Ectodermal cell (in vitro differentiated cells): ENCODE measurements around the gene UBE2S.

Experiments
- H3K27ac ChIP-seq: 2 replicates; pipeline ENCODE4 v1.7.0; 2013; ENCODE audit warnings: mild to moderate bottlenecking, low read depth, low read length; ENCODE audit not compliant: insufficient read depth, poor library complexity, severe bottlenecking
- H3K27me3 ChIP-seq: 2 replicates; pipeline ENCODE4 v1.7.0; 2013; ENCODE audit warnings: mild to moderate bottlenecking, low read length; ENCODE audit not compliant: insufficient read depth, control insufficient read depth, poor library complexity, severe bottlenecking
- H3K36me3 ChIP-seq: one replicate; pipeline ENCODE4 v1.7.0; 2013; ENCODE audit warnings: low read length; ENCODE audit not compliant: control insufficient read depth, insufficient read depth
- H3K4me1 ChIP-seq: one replicate; pipeline ENCODE4 v1.7.0; 2013; ENCODE audit warnings: low read length; ENCODE audit not compliant: control insufficient read depth, insufficient read depth
- H3K4me3 ChIP-seq: 2 replicates; pipeline ENCODE4 v1.7.0; 2013; ENCODE audit warnings: low read depth, low read length, control low read depth; ENCODE audit not compliant: insufficient read depth
- H3K9me3 ChIP-seq: 2 replicates; pipeline ENCODE4 v1.7.0; 2013; ENCODE audit warnings: mild to moderate bottlenecking, low read length, moderate library complexity; ENCODE audit not compliant: control insufficient read depth
- WGBS, 2 experiments: methylation state at CpG; one replicate each; pipeline ENCODE4 v1.1.7; 2013; ENCODE audit warnings: missing lambda C conversion rate in 2 of 2; 5-methylcytosine and 5-hydroxymethylcytosine counted together

Gene UBE2S

GRCh38 chr19:55384131-55384919 lies 23.3 kb downstream of the UBE2S start, which contains the start of gene TMEM238:
TMEM238 (minus strand) TSS chr19:55384292; CDS start chr19:55384259, 33 bp downstream.
- WGBS, 2 experiments: 35 to 38% methylated on average over 72 of the region's 72 CpGs
- Histone ChIP-seq H3K27ac (peak within 1 kb of the TSS; percentile 31), H3K36me3 (peaks cover 25% of the 10 kb centered on the region), H3K4me3 (peak within 1 kb of the TSS; percentile 83), H3K9me3 (no peaks in the 10 kb centered on the region), H3K27me3 (peaks cover 15% of the 10 kb centered on the region), H3K4me1 (peaks cover 24% of the 10 kb centered on the region)

- peaks cover 26% of the 10 kb centered on the region for H3K4me1 ChIP-seq
- no peak overlapping the region for H3K27ac ChIP-seq
- WGBS, 2 experiments: 5% methylated on average over 88 of the region's 88 CpGs
- peaks cover 22% of the 10 kb centered on the region for H3K27me3 ChIP-seq
- H3K9me3 ChIP-seq: no peaks in the 10 kb centered on the region
- H3K4me3 ChIP-seq: peak overlapping the region; percentile 43
- H3K36me3 ChIP-seq: peaks cover 17% of the 10 kb centered on the region
Measured at GRCh38 chr19:55383279-55384130, 24.1 kb downstream of the UBE2S start.

- Histone ChIP-seq H3K4me3 (no peak overlapping the region), H3K9me3 (no peaks in the 10 kb centered on the region), H3K27me3 (peaks cover 31% of the 10 kb centered on the region), H3K27ac (no peak overlapping the region), H3K36me3 (peaks cover 7% of the 10 kb centered on the region), H3K4me1 (peaks cover 26% of the 10 kb centered on the region)
- 98 to 100% methylated on average over 3 of the region's 3 CpGs for WGBS, 2 experiments
Measured at GRCh38 chr19:55382522-55383054, 25.0 kb downstream of the UBE2S start.

GRCh38 chr19:55382013-55382412 lies 25.6 kb downstream of the UBE2S start:
- H3K27ac ChIP-seq: no peak overlapping the region
- peaks cover 2% of the 10 kb centered on the region for H3K36me3 ChIP-seq
- H3K9me3 ChIP-seq: no peaks in the 10 kb centered on the region
- H3K4me3 ChIP-seq: no peak overlapping the region
- H3K27me3 ChIP-seq: peaks cover 35% of the 10 kb centered on the region
- peaks cover 26% of the 10 kb centered on the region for H3K4me1 ChIP-seq
- 93 to 95% methylated on average over 5 of the region's 5 CpGs for WGBS, 2 experiments

GRCh38 chr19:55379174-55379573 lies 28.4 kb downstream of the UBE2S start:
- H3K27me3 ChIP-seq: peaks cover 46% of the 10 kb centered on the region
- WGBS, 2 experiments: 67 to 68% methylated on average over 11 of the region's 11 CpGs
- no peaks in the 10 kb centered on the region for H3K36me3 ChIP-seq
- no peak overlapping the region for H3K27ac ChIP-seq
- H3K4me3 ChIP-seq: no peak overlapping the region
- H3K4me1 ChIP-seq: peaks cover 36% of the 10 kb centered on the region
- no peaks in the 10 kb centered on the region for H3K9me3 ChIP-seq

GRCh38 chr19:55377356-55378131 lies 30.0 kb downstream of the UBE2S start:
- Histone ChIP-seq H3K9me3 (no peaks in the 10 kb centered on the region), H3K27me3 (peaks cover 54% of the 10 kb centered on the region), H3K36me3 (no peaks in the 10 kb centered on the region), H3K4me3 (peak overlapping the region; percentile 8), H3K27ac (no peak overlapping the region), H3K4me1 (peaks cover 47% of the 10 kb centered on the region)
- 11 to 12% methylated on average over 43 of the region's 43 CpGs for WGBS, 2 experiments

GRCh38 chr19:55376241-55376933 lies 31.2 kb downstream of the UBE2S start, which contains the start of gene TMEM190:
TMEM190 (plus strand) TSS chr19:55376826; CDS start chr19:55376854, 28 bp downstream.
- Histone ChIP-seq H3K27me3 (peaks cover 62% of the 10 kb centered on the region), H3K36me3 (no peaks in the 10 kb centered on the region), H3K9me3 (no peaks in the 10 kb centered on the region), H3K27ac (peak within 1 kb of the TSS; percentile 9), H3K4me1 (peaks cover 47% of the 10 kb centered on the region), H3K4me3 (peak within 1 kb of the TSS; percentile 8)
- 40 to 44% methylated on average over 21 of the region's 21 CpGs for WGBS, 2 experiments

GRCh38 chr19:55373993-55374757 lies 33.4 kb downstream of the UBE2S start:
- Histone ChIP-seq H3K27ac (no peak overlapping the region), H3K36me3 (no peaks in the 10 kb centered on the region), H3K27me3 (peaks cover 80% of the 10 kb centered on the region), H3K4me1 (peaks cover 46% of the 10 kb centered on the region), H3K9me3 (no peaks in the 10 kb centered on the region), H3K4me3 (no peak overlapping the region)
- WGBS, 2 experiments: 9% methylated on average over 31 of the region's 31 CpGs
